Parathyroid adenoma (tissue), 2 donors: ENCODE data around the gene LSAMP.

Experiments used
- H2AFZ ChIP-seq: fragments of 300-600 bp; sonication (generic); one replicate; pipeline ENCODE4 v1.7.0; 2017; ENCODE audit warnings: antibody characterized with exemption, mild to moderate bottlenecking
- H3K27ac ChIP-seq: fragments of 300-600 bp; sonication (generic); one replicate; pipeline ENCODE4 v1.7.0; 2017
- H3K27me3 ChIP-seq: fragments of 300-600 bp; sonication (generic); one replicate; pipeline ENCODE4 v1.7.0; 2017; ENCODE audit warnings: low read length; ENCODE audit not compliant: control insufficient read depth, insufficient read depth
- H3K36me3 ChIP-seq: fragments of 300-600 bp; sonication (generic); one replicate; pipeline ENCODE4 v1.7.0; 2017; ENCODE audit warnings: low read length; ENCODE audit not compliant: control insufficient read depth, insufficient read depth
- H3K4me1 ChIP-seq: fragments of 300-600 bp; sonication (generic); one replicate; pipeline ENCODE4 v1.7.0; 2017; ENCODE audit warnings: control low read depth
- H3K4me2 ChIP-seq: fragments of 300-600 bp; sonication (generic); one replicate; pipeline ENCODE4 v1.7.0; 2017; ENCODE audit warnings: low read length
- H3K4me3 ChIP-seq: fragments of 300-600 bp; sonication (generic); one replicate; pipeline ENCODE4 v1.7.0; 2017; ENCODE audit warnings: low read depth, low read length
- H3K79me2 ChIP-seq: fragments of 300-600 bp; sonication (generic); one replicate; pipeline ENCODE4 v1.7.0; 2017; ENCODE audit warnings: control low read depth
- H3K9ac ChIP-seq: fragments of 300-600 bp; sonication (generic); one replicate; pipeline ENCODE4 v1.7.0; 2017; ENCODE audit warnings: mild to moderate bottlenecking
- H3K9me3 ChIP-seq: fragments of 300-600 bp; sonication (generic); one replicate; pipeline ENCODE4 v1.7.0; 2017; ENCODE audit warnings: low read length; ENCODE audit not compliant: control insufficient read depth
- CTCF ChIP-seq: fragments of 300-600 bp; sonication (generic); IDR thresholded peaks from one replicate; pipeline ENCODE4 v1.7.0; 2017; ENCODE audit warnings: antibody characterized with exemption, mild to moderate bottlenecking
- donor health status: primary hyperparathyroidism.

The LSAMP gene

GRCh38 chr3:115899535-115899934 lies 545.8 kb downstream of the LSAMP start:
- Histone ChIP-seq H3K79me2 (no peaks in the 10 kb centered on the region), H3K36me3 (no peaks in the 10 kb centered on the region), H2AFZ (no peak overlapping the region), H3K4me3 (no peak overlapping the region), H3K9me3 (no peaks in the 10 kb centered on the region), H3K4me2 (no peak overlapping the region), H3K9ac (no peak overlapping the region), H3K27me3 (no peaks in the 10 kb centered on the region), H3K4me1 (no peaks in the 10 kb centered on the region), H3K27ac (no peak overlapping the region)
- no peak for TF ChIP-seq CTCF

DNA sequence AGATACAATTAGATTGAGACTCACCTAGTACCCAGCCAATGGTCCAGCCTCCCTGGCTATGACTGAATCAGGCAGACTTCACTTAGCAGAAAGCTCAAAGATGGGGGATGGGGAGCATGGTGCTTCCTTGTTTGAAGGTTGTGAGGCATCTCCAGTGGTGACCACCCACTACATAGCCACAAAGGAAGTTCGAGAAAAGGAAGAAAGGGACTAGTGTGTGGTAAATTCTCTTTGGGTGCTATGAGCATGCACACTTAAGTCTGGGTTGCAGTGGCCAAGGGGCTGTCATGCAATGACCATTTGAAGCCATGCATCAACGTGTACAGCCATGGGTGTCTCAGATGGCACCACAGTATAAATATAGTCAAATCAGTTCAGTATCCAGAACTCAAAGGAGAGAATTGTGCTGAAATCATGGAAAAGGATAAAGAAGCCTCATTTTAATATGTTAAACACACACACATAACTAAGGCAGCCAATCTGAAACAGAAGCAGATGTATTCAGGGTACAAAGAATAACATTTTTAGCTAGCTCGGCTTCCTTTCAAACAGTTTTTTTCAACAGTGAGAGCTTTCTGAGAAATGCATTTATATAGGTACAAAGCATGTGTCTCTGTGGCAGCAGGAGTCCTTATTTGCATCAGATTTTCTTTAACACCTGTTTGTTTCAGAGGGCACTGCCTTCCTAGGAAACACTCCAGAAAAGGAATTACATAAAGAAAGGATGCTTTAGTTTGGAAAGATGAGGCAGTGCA lies 546.5 kb downstream of the LSAMP start:
- Histone ChIP-seq H3K9ac (no peak overlapping the region), H3K4me2 (no peak overlapping the region), H3K27ac (no peak overlapping the region), H3K36me3 (no peaks in the 10 kb centered on the region), H3K9me3 (no peaks in the 10 kb centered on the region), H2AFZ (no peak overlapping the region), H3K79me2 (no peaks in the 10 kb centered on the region), H3K4me1 (no peaks in the 10 kb centered on the region), H3K27me3 (no peaks in the 10 kb centered on the region), H3K4me3 (no peak overlapping the region)
- TF ChIP-seq CTCF, result no peak

- Histone ChIP-seq H3K9ac (no peak overlapping the region), H3K4me2 (no peak overlapping the region), H3K4me3 (no peak overlapping the region), H2AFZ (no peak overlapping the region), H3K36me3 (no peaks in the 10 kb centered on the region), H3K27me3 (no peaks in the 10 kb centered on the region), H3K4me1 (no peaks in the 10 kb centered on the region), H3K9me3 (no peaks in the 10 kb centered on the region), H3K79me2 (no peaks in the 10 kb centered on the region), H3K27ac (no peak overlapping the region)
- no peak for TF ChIP-seq CTCF
Measured at GRCh38 chr3:115891006-115891636, 554.2 kb downstream of the LSAMP start.

DNA sequence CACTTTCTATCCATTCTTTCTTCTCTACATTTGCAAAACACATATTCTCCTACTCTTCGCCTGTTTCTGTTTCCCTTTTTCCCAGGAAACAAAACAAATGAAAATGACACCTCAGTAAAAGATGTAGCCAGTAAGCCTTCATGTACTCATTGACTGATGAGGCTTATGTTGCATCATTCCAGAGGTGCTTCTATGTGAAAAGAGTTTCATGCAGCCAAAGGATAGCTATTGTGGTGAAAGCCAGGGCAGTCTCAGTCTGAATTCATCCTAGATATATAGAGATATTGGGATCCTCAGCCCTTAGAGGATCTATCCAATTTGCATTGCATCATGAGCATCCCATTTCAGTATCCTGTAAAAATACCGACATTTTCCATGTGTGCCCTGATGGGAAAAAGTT lies 554.7 kb downstream of the LSAMP start:
- Histone ChIP-seq H3K4me3 (no peak overlapping the region), H3K79me2 (no peaks in the 10 kb centered on the region), H3K9ac (no peak overlapping the region), H3K4me2 (no peak overlapping the region), H3K4me1 (no peaks in the 10 kb centered on the region), H3K27ac (no peak overlapping the region), H3K27me3 (no peaks in the 10 kb centered on the region), H3K9me3 (no peaks in the 10 kb centered on the region), H3K36me3 (no peaks in the 10 kb centered on the region), H2AFZ (no peak overlapping the region)
- no peak for TF ChIP-seq CTCF

DNA sequence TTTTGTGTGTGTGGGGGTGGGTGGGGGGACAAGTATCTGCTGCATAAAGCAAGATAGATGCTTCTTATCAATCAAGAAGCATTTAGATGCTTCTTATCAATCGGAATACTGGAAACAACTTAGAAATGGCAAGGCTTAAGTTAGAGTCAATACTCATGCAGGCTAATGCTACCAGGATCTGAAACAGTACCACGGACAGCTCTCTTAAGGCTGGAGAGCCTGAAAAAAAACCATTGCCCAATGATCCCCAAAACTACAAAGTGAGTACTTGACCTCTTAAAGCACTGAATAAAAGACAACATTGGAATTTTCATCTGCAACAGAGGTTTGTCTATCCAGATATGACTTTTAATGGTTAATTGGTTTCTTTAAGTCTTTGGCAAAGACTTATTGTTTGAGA lies 559.7 kb downstream of the LSAMP start:
- no peak for TF ChIP-seq CTCF
- no peak overlapping the region for H2AFZ ChIP-seq
- H3K4me2 ChIP-seq, result no peak overlapping the region
- H3K9me3 ChIP-seq, result no peaks in the 10 kb centered on the region
- no peaks in the 10 kb centered on the region for H3K36me3 ChIP-seq
- H3K4me1 ChIP-seq, result no peaks in the 10 kb centered on the region
- H3K4me3 ChIP-seq, result no peak overlapping the region
- no peak overlapping the region for H3K27ac ChIP-seq
- no peak overlapping the region for H3K9ac ChIP-seq
- H3K27me3 ChIP-seq, result no peaks in the 10 kb centered on the region
- no peaks in the 10 kb centered on the region for H3K79me2 ChIP-seq
